ENCODE results near the gene IMMP2L. TPM values are rescaled to one million over a fixed set of nuclear protein-coding genes. Genes with fewer than 3 reads are reported as not detected.

Gene IMMP2L
- total and polyA plus RNA-seq, 2 of the 4 experiments (the other 2 are of a cell fraction) = 5.8 to 9.3 TPM

GRCh38 chr7:111223802-111224253 lies 338.5 kb downstream of the IMMP2L start:
- dilution Hi-C loops (cut with HindIII; ENCODE audit: low sequenced_read_pairs, unreplicated experiment) = no loop called here
- no peak overlapping the region for H2BK120ac ChIP-seq (ENCODE audit: low read depth, low read length)
- in situ Hi-C loops (cut with MboI; ENCODE audit: low sequenced_read_pairs) = no loop called here

More at GRCh38 chr7:111223802-111224253, 338.5 kb downstream of the IMMP2L start:
- Histone ChIP-seq H3K9ac (ENCODE audit: low read depth, low read length) (no peak overlapping the region), H2BK20ac (ENCODE audit: low read depth, low read length) (no peak overlapping the region), H3K23ac (ENCODE audit: low read depth, low read length) (no peak overlapping the region), H3K56ac (ENCODE audit: extremely low read depth, insufficient read depth, low read length) (no peak overlapping the region), H4K20me1 (ENCODE audit: insufficient read depth, low read length) (no peaks in the 10 kb centered on the region), H4K5ac (ENCODE audit: low read depth, low read length) (no peak overlapping the region), H2AK5ac (ENCODE audit: low read depth, low read length) (no peak overlapping the region), H3K36me3 (ENCODE audit: control insufficient read depth, insufficient read depth, low read length) (no peaks in the 10 kb centered on the region), H3K27me3 (ENCODE audit: control insufficient read depth, insufficient read depth, low read length) (no peaks in the 10 kb centered on the region), H3K4me3 (ENCODE audit: insufficient read depth, low read depth, low read length) (no peak overlapping the region), H2BK5ac (ENCODE audit: low read depth, low read length, poor library complexity, severe bottlenecking) (no peak overlapping the region), H3K4ac (ENCODE audit: low read depth, low read length) (no peak overlapping the region), H3K27ac (ENCODE audit: insufficient read depth, low read length) (no peak overlapping the region), H3K9me1 (ENCODE audit: insufficient read depth, low read length) (no peaks in the 10 kb centered on the region), H2AFZ (replicated peaks; ENCODE audit: low read length, poor library complexity) (no peak overlapping the region), H4K91ac (ENCODE audit: insufficient read depth, low read depth, low read length) (no peak overlapping the region), H2AK9ac (replicated peaks; ENCODE audit: low read depth, low read length, poor library complexity) (no peak overlapping the region), H3K4me2 (ENCODE audit: low read depth, low read length) (no peak overlapping the region), H3K79me1 (ENCODE audit: low read depth in 1 of 2, low read length in 2 of 2) (no peaks in the 10 kb centered on the region), H3K9me3 (ENCODE audit: control insufficient read depth, insufficient read depth, low read length) (no peaks in the 10 kb centered on the region), H4K8ac (ENCODE audit: low read depth in 2 of 2, low read length in 2 of 2) (no peak overlapping the region), H3K4me1 (ENCODE audit: control insufficient read depth, insufficient read depth, low read length) (no peaks in the 10 kb centered on the region), H3K14ac (replicated peaks; ENCODE audit: low read depth, low read length) (0 out of 2 replicates have a peak overlapping the region, but pooled peaks have one; percentile 44), H2BK15ac (ENCODE audit: low read depth, low read length) (no peak overlapping the region), H3K18ac (ENCODE audit: low read depth, low read length) (no peak overlapping the region)
- no CpG with 5 or more reads among the region's 2 CpGs for WGBS, 2 experiments (ENCODE audit: extremely low coverage in 2 of 2, insufficient read length in 1 of 2)
- intact Hi-C loops (cut with micrococcal nuclease) = no loop called here
- POLR2A ChIA-PET (ENCODE audit: unreplicated experiment) = no interaction called here
- TF ChIP-seq RAD21 (IDR thresholded peaks at IDR 0.05; ENCODE audit: low read length) (no peak), NFE2L2 (IDR thresholded peaks at IDR 0.05; ENCODE audit: low read depth, low read length) (no peak), CTCF (conservative IDR thresholded peaks at IDR 0.05; ENCODE audit: low read depth, low read length) (no peak), RCOR1 (IDR thresholded peaks at IDR 0.05; ENCODE audit: insufficient replicate concordance, low read length) (no peak)
- CTCF ChIA-PET = no interaction called here
- BruUV-seq (replicated peaks) = no TSS peak
- ATAC-seq (ENCODE audit: low read depth) = no peak
- no peak for DNase-seq
